Measurements from ENCODE around the gene FERMT3. TPM values are rescaled to one million over a fixed set of nuclear protein-coding genes. Genes with fewer than 3 reads are reported as not detected.

The FERMT3 gene
- total RNA-seq, 1 experiment from 2014 or later: 0.64 TPM

- DNase-seq (ENCODE audit: low read depth): no peak
- in situ Hi-C loops (cut with HindIII; ENCODE audit: low pct_unique_long_range_greater_than_20kb, low sequenced_read_pairs): no loop called here
These were observed 45.7 kb downstream of the FERMT3 start for GRCh38 chr11:64252003-64252872.

DNA sequence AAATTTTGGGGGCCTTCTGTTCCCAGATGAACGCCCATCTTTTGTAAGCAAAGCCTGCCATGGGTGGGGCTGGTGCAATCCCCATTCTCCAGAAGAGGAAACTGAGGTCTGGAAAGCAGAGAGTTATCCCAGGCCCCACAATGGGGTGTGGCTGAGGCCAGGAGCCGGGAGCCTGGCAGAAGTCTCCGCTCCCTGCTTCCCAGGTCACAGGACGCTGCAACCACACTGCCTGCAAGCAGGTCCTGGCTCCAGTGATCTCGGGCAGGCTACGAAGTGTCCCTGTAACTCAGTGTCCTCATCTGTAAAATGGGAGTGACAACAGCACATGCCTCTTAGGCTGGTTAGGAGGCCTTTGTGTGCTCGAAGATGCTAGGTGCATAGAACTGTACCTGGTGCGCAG is 46.5 kb downstream of the FERMT3 start:
- in situ Hi-C loops (cut with HindIII; ENCODE audit: low pct_unique_long_range_greater_than_20kb, low sequenced_read_pairs): no loop called here
- DNase-seq (ENCODE audit: low read depth): no peak

DNA sequence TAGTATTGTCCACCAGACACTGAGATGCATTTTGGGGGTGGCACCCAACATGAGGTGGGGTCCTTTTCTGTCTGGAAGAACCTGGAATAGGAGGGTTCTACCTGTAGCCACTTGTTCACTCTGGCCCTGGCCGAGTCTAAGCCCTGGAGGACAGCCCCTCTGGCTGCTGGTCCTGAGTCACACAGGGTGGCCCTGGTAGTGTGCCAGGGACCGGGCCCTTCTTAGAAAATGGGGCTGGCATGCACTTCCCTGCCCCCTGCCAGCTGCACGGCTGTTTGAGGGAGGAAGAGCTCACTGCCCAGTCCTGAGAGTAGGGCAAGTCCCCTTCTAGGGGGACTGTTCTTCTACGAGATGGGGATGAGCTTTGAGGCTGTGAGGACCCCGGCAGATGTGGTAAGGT is 47.0 kb downstream of the FERMT3 start:
- no peak for DNase-seq (ENCODE audit: low read depth)
- in situ Hi-C loops (cut with HindIII; ENCODE audit: low pct_unique_long_range_greater_than_20kb, low sequenced_read_pairs): no loop called here

- in situ Hi-C loops (cut with HindIII; ENCODE audit: low pct_unique_long_range_greater_than_20kb, low sequenced_read_pairs): no loop called here
- DNase-seq (ENCODE audit: low read depth): no peak
These were observed 47.8 kb downstream of the FERMT3 start for GRCh38 chr11:64254326-64254725.

DNA sequence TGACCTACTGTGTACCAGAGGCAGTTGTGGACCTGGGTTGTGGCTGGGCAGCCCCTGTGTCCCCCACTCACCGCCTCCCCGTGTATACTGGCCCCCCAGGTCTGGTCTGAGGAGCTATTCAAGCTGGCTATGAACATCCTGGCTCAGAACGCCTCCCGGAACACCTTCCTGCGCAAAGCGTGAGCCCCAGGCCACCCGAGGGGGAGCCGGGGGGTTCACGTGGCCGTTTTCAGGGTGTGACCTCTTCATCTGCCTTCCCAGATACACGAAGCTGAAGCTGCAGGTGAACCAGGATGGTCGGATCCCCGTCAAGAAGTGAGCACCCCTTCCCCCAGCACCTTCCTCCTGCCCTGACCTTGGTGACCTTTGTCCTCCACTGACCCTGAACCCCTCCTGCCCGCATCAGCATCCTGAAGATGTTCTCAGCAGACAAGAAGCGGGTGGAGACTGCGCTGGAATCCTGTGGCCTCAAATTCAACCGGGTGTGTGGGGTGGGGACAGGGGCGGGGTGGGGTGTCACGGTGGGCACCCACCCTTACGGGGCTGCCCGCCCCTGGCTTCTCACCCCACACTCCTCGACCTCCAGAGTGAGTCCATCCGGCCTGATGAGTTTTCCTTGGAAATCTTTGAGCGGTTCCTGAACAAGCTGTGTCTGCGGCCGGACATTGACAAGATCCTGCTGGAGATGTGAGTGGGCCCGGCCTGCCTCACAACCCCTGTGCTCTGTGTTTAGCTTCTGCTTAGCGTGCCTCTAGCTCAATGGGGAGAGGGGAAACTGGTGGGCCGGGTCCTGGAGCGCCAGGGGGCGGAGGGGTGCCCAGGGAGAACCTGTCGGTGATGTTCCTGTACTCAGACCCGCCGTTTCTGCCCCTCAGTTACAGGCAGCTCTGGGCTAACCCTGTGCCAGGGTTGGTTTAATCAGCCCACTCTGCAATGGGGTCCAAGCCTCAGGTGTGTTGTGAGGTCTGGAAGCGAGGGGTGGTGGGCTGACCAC is 48.9 kb downstream of the FERMT3 start:
- in situ Hi-C loops (cut with HindIII; ENCODE audit: low pct_unique_long_range_greater_than_20kb, low sequenced_read_pairs): no loop called here
- no peak for DNase-seq (ENCODE audit: low read depth)

DNA sequence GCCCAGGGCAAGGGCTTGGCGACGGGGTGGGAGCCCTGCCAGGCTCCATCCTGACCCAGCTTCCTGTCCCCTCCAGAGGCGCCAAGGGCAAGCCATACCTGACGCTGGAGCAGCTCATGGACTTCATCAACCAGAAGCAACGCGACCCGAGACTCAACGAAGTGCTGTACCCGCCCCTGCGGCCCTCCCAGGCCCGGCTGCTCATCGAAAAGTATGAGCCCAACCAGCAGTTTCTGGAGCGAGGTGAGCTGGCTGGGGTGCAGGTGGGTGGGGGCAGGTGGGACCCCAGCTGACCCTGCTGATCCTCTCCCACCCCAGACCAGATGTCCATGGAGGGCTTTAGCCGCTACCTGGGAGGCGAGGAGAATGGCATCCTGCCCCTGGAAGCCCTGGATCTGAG is 49.8 kb downstream of the FERMT3 start:
- no peak for DNase-seq (ENCODE audit: low read depth)
- in situ Hi-C loops (cut with HindIII; ENCODE audit: low pct_unique_long_range_greater_than_20kb, low sequenced_read_pairs): no loop called here

DNA sequence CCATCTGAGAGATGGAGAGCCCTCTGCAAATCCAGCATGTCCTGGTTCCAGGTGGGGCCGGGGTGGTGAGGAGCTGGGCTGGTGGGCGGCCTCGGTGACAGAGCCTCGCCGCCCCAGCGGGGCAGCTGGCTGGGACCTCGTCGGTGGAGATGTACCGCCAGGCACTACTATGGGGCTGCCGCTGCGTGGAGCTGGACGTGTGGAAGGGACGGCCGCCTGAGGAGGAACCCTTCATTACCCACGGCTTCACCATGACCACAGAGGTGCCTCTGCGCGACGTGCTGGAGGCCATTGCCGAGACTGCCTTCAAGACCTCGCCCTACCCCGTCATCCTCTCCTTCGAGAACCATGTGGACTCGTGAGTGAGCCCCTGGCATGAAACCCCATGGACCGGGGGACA is 51.8 kb downstream of the FERMT3 start:
- in situ Hi-C loops (cut with HindIII; ENCODE audit: low pct_unique_long_range_greater_than_20kb, low sequenced_read_pairs): no loop called here
- DNase-seq (ENCODE audit: low read depth): no peak

DNA sequence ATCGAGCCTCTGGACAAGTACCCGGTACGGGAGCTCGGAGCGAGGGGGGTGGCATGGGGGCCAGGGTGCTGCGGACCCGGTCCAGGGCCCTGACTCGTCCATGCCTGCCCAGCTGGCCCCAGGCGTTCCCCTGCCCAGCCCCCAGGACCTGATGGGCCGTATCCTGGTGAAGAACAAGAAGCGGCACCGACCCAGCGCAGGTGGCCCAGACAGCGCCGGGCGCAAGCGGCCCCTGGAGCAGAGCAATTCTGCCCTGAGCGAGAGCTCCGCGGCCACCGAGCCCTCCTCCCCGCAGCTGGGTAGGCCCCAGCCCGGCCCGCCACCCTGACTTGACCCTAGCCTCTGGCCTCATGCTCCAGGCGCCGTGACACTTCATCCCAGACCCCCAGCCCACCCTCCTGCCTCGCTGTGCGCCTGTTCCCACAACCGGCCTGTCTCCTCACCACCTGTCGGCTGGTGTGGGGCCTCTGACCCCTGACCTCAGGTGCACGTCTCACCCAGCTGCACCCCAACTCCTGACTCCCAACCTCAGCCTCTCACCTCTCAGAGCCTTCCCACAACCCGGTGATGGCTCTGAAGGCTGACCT is 52.5 kb downstream of the FERMT3 start:
- in situ Hi-C loops (cut with HindIII; ENCODE audit: low pct_unique_long_range_greater_than_20kb, low sequenced_read_pairs): no loop called here

DNA sequence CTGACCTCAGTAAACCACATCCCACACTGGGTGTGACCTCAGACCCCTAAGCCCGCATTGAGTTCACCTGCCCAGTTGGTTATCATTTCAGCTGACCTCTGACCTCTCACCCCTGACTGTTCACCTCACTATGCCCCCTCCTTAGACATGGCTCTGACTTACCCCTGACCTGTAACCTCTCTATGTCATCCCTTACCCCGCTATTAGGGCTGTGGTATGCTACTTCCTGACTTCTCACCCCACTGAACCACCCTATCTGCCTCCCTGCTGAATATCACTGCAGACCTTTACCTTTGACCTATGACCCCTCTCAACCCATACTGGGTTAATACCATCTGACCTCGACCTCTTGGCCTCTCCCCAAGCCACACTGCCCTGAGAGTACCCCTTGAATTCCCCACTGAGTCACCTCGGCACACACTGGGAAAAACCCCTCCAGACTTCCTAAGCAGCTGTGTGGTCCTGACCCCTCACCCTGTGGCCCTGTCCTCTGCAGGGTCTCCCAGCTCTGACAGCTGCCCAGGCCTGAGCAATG is 53.1 kb downstream of the FERMT3 start:
- no peak for DNase-seq (ENCODE audit: low read depth)
- in situ Hi-C loops (cut with HindIII; ENCODE audit: low pct_unique_long_range_greater_than_20kb, low sequenced_read_pairs): no loop called here

More for the DNA sequence above, 52.5 kb downstream of the FERMT3 start:
- no peak for DNase-seq (ENCODE audit: low read depth)

DNA sequence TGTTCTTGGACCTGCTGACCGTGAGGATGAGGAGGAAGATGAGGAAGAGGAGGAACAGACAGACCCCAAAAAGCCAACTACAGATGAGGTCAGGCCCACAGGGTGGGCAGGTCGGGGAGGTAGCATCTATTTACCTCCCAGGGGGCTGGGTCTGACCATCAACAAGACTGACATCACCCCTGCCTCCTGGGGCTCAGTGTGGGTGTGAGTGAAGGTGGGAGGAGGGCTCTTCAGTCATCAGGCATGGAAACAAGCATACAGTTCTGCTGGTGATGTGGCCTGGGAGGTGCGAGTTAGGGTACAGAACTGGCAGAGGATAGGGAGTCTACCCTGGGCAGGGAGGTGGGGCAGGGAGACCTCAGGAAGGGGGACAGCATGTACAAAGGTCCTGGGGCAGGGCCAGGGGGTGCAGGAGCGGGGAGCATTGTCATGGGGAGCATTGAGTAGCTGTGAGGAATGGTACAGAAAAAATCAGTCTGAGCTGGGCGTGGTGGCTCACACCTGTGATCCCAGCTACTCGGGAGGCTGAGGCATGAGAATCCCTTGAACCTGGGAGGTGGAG is 53.7 kb downstream of the FERMT3 start:
- in situ Hi-C loops (cut with HindIII; ENCODE audit: low pct_unique_long_range_greater_than_20kb, low sequenced_read_pairs): no loop called here
- no peak for DNase-seq (ENCODE audit: low read depth)

DNA sequence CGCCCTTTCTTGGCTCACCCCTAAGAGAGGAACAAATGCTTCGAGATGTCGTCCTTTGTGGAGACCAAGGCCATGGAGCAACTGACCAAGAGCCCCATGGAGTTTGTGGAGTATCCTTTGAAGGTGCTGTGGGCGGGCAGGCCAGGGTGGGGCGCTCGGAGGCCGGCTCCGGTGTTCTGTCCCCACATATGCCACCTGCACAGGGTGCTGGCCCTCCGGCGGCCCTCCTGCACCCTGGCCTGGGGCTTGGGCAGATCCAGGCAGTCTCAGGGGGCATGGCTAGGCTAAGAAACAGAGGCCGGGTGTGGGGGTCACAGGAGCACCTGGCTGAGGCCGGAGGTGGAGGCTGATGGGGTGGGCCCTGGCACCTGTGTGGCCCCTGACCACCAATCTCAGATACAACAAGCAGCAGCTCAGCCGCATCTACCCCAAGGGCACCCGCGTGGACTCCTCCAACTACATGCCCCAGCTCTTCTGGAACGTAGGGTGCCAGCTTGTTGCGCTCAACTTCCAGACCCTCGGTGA is 55.1 kb downstream of the FERMT3 start:
- DNase-seq (ENCODE audit: low read depth): no peak
- in situ Hi-C loops (cut with HindIII; ENCODE audit: low pct_unique_long_range_greater_than_20kb, low sequenced_read_pairs): no loop called here

DNA sequence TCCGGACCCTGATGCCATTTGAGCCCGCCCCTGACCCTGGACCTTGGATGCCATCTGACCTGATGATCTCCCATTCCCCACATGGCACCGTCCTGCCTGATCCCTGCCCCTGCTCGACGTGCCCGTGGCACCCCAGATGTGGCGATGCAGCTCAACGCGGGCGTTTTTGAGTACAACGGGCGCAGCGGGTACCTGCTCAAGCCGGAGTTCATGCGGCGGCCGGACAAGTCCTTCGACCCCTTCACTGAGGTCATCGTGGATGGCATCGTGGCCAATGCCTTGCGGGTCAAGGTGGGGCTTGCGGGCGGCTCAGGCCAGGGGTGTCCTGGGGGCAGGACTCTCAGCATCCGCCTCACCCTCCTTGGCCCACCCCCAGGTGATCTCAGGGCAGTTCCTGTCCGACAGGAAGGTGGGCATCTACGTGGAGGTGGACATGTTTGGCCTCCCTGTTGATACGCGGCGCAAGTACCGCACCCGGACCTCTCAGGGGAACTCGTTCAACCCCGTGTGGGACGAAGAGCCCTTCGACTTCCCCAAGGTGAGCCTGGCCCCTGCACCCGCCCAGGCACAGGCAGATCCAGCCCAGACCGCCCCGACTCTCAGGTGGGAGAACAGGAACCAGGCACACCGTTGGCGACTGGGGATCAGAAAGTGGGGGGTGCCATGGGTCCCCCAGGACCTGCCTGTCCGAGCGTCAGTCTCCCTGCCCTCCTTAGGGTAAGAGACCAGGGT is 55.9 kb downstream of the FERMT3 start:
- in situ Hi-C loops (cut with HindIII; ENCODE audit: low pct_unique_long_range_greater_than_20kb, low sequenced_read_pairs): no loop called here
- no peak for DNase-seq (ENCODE audit: low read depth)

DNA sequence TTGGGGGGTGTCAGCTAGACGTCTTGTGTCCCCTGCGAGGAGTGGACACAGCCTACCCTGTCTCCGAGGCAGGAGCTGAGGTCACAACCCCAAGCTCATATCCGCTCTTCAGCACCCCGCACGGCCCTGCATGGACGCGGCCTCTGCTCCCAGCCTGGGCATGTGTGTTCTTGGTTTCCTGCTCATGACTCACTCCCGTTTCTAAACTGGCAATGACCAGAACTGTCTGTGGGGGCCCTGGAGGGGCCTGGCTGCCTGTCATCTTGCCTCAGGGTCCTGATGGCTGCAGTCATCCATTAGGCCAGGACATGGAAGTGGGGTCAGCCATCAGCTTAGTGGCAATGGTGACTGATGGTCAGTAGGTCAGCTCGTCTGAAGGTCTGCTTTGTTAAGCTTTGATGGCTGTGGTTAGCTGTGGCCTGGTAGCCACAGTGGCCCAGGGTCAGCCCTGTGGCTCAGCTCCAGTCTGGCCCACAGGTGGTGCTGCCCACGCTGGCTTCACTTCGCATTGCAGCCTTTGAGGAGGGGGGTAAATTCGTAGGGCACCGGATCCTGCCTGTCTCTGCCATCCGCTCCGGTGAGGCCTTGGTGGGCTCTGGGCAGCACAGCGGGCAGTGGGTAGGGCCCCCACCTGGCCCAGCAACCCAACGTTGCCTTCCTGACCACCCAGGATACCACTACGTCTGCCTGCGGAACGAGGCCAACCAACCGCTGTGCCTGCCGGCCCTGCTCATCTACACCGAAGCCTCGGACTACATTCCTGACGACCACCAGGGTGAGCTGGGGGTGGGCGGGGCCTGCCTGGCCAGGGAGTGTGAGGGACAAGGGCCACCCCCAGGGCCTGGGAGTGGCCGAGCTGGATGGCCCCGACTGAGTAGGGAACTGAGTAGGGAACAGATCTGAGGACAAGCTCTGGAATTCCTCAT is 56.8 kb downstream of the FERMT3 start:
- no peak for DNase-seq (ENCODE audit: low read depth)
- in situ Hi-C loops (cut with HindIII; ENCODE audit: low pct_unique_long_range_greater_than_20kb, low sequenced_read_pairs): no loop called here

GRCh38 chr11:64263947-64264317 is 57.4 kb downstream of the FERMT3 start:
- no peak for DNase-seq (ENCODE audit: low read depth)
- in situ Hi-C loops (cut with HindIII; ENCODE audit: low pct_unique_long_range_greater_than_20kb, low sequenced_read_pairs): no loop called here

- in situ Hi-C loops (cut with HindIII; ENCODE audit: low pct_unique_long_range_greater_than_20kb, low sequenced_read_pairs): no loop called here
- no peak for DNase-seq (ENCODE audit: low read depth)
These were observed 57.9 kb downstream of the FERMT3 start for GRCh38 chr11:64264371-64264852.

All from Caki2 (cell line).